ENCODE results near the gene UNC119B.

DNA sequence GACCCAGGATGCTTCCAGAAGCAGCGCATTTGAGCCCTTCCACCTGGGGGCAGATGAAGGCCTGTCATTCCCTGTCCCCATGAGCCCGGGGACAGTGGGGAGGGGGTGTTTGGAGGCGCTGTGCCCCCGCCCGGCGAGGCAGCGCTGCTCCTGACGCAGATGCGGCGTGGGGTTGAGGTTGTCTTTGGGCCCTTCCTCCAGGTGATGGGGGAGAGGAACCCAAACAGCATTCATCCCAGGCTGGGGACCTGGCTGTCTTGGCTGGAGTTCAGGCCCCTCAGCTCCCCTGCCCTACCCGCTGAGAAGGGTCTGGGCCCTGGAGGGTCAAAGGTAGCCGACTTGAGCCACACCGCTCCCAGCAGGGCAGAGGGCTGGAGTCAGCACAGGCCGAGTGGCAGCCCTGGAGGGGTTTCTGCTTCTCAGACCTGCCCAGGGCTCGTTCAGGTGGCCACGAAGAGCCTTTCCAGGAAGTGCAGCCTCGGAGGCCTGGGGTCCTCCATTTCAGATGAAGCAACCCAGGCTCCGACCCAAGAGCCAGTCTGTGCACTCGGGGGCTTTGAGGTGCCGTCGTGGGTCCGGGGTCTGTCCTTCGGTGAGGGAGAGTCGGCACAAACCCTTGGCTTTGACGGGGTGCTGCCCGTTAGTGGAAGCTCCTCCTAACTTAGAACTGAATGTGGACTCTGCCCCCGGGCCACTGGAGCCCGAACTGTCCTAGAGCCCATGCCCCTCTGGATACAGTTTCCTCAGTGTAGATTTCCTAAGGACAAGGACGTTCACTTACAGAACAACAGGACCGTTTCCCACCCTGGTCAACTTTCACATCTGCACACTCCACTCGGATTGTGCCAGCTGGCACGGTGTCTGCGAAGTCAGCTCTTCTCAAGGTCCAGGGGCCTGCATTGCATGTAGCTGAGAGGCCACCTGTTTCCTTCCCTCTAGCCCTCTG is 31.5 kb downstream of the UNC119B start:
- TF ChIP-seq MXI1 (IDR thresholded peaks at IDR 0.05; ENCODE audit: borderline replicate concordance, low read depth, low read length): no peak
- TF ChIP-seq, protein P1, sequence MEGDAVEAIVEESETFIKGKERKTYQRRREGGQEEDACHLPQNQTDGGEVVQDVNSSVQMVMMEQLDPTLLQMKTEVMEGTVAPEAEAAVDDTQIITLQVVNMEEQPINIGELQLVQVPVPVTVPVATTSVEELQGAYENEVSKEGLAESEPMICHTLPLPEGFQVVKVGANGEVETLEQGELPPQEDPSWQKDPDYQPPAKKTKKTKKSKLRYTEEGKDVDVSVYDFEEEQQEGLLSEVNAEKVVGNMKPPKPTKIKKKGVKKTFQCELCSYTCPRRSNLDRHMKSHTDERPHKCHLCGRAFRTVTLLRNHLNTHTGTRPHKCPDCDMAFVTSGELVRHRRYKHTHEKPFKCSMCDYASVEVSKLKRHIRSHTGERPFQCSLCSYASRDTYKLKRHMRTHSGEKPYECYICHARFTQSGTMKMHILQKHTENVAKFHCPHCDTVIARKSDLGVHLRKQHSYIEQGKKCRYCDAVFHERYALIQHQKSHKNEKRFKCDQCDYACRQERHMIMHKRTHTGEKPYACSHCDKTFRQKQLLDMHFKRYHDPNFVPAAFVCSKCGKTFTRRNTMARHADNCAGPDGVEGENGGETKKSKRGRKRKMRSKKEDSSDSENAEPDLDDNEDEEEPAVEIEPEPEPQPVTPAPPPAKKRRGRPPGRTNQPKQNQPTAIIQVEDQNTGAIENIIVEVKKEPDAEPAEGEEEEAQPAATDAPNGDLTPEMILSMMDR (conservative IDR thresholded peaks at IDR 0.05; ENCODE audit: low read depth, low read length): no peak
- no peak for TF ChIP-seq SMC3 (IDR thresholded peaks at IDR 0.05; ENCODE audit: low read depth, low read length)
- TF ChIP-seq RAD21 (IDR thresholded peaks at IDR 0.05; ENCODE audit: low read length): no peak
- TF ChIP-seq POLR2A (IDR thresholded peaks at IDR 0.05; ENCODE audit: low read depth, low read length): no peak
- TF ChIP-seq CHD1 (IDR thresholded peaks at IDR 0.05; ENCODE audit: low read depth, low read length): no peak
- TF ChIP-seq CEBPB (IDR thresholded peaks at IDR 0.05; ENCODE audit: low read depth, low read length): no peak
- no peak for TF ChIP-seq MAFK (IDR thresholded peaks at IDR 0.05; ENCODE audit: low read depth, low read length)
- TF ChIP-seq, protein P2, sequence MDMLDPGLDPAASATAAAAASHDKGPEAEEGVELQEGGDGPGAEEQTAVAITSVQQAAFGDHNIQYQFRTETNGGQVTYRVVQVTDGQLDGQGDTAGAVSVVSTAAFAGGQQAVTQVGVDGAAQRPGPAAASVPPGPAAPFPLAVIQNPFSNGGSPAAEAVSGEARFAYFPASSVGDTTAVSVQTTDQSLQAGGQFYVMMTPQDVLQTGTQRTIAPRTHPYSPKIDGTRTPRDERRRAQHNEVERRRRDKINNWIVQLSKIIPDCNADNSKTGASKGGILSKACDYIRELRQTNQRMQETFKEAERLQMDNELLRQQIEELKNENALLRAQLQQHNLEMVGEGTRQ (IDR thresholded peaks at IDR 0.05; ENCODE audit: low read depth, low read length): no peak
- TF ChIP-seq NFE2L2 (IDR thresholded peaks at IDR 0.05; ENCODE audit: low read depth, low read length): no peak
- no peak for TF ChIP-seq MAZ (IDR thresholded peaks at IDR 0.05; ENCODE audit: borderline replicate concordance, low read depth, low read length)
- TF ChIP-seq RFX5 (IDR thresholded peaks at IDR 0.05; ENCODE audit: low read depth, low read length): no peak

All from IMR-90 (cell line).